HCT116 (cell line): ENCODE measurements around the gene MTM1. TPM values are rescaled to one million over a fixed set of nuclear protein-coding genes. Genes with fewer than 3 reads are reported as not detected.

Experiments used
- ATAC-seq: fragments of 200-7000 bp; cut with Tn5 transposase; 2 replicates; pipeline ENCODE4 v1.9.1; 2020; ENCODE audit warnings: mild to moderate bottlenecking, moderate library complexity
- BruUV-seq: library from RNA; stranded (reverse); fragments of 400-500 nt; replicated peaks from 2 replicates; lab custom pipeline; 2021; lab: Mats Ljungman, UMichigan
- CTCF ChIA-PET: fragments of 300-600 bp; sonication (Branson Sonifier 250); formaldehyde crosslinking; loops from one replicate; lab custom pipeline; 2021; ENCODE audit warnings: antibody characterized with exemption; lab: Charles Lee
- POLR2A ChIA-PET: fragments of 300-600, 350-600 bp; sonication (Branson Sonifier 250); formaldehyde crosslinking; loops from one replicate; lab custom pipeline; 2021; ENCODE audit warnings: antibody characterized with exemption; lab: Charles Lee
- RAD21 ChIA-PET, 2 experiments: fragments of 300-600 bp; sonication (Branson Sonifier 250); formaldehyde crosslinking; loops; one replicate each; lab custom pipeline; 2023; ENCODE audit warnings: low total read pairs in 2 of 2; ENCODE audit not compliant: uncharacterized antibody in 2 of 2, unreplicated experiment in 2 of 2, low non-redundant PET in 1 of 2; lab: Charles Lee
- DNase-seq: peaks from one replicate; pipeline ENCODE4 v3.0.0-alpha.2; 2010; ENCODE audit warnings: low read depth, low spot score
- H2AFZ ChIP-seq: fragments of 200-600 bp; shearing (Covaris generic), sonication (generic); 2 replicates; pipeline ENCODE4 v1.6.1; 2017; ENCODE audit warnings: low read depth, mixed run types, mixed read lengths, antibody characterized with exemption, low read length; ENCODE audit not compliant: poor library complexity, severe bottlenecking
- H3K27ac ChIP-seq: 2 replicates; pipeline ENCODE4 v1.5.1; 2012; ENCODE audit warnings: low read depth, low read length
- H3K27me3 ChIP-seq: fragments of 200-600 bp; sonication (generic); 2 replicates; pipeline ENCODE4 v1.6.1; 2016; ENCODE audit warnings: mixed run types, low read length, mixed read lengths; ENCODE audit not compliant: insufficient read depth
- H3K36me3 ChIP-seq, 2 experiments: fragments of 200-500 bp in 1 of 2; fragments of 200-600 bp in 1 of 2; sonication (Bioruptor generic) in 1 of 2; sonication (generic) in 1 of 2; 2 replicates each; pipeline versions ENCODE4 v1.5.1 to v1.6.1; 2014 to 2016; ENCODE audit warnings: low read length in 2 of 2, inconsistent platforms in 1 of 2, mixed read lengths in 1 of 2, mixed run types in 1 of 2; ENCODE audit not compliant: insufficient read depth in 2 of 2, control insufficient read depth in 1 of 2
- H3K4me1 ChIP-seq, 2 experiments: fragments of 200-600 bp in 1 of 2; sonication (generic) in 1 of 2; 2 replicates each; pipeline versions ENCODE4 v1.5.1 to v1.6.1; 2012 to 2017; ENCODE audit warnings: low read length in 2 of 2, inconsistent platforms in 1 of 2, mild to moderate bottlenecking in 1 of 2, mixed read lengths in 1 of 2, mixed run types in 1 of 2, moderate library complexity in 1 of 2; ENCODE audit not compliant: insufficient read depth in 2 of 2, control insufficient read depth in 1 of 2
- H3K4me2 ChIP-seq: fragments of 200-600 bp; sonication (generic); 2 replicates; pipeline ENCODE4 v1.6.1; 2017; ENCODE audit warnings: mixed run types, low read length, mixed read lengths
- H3K4me3 ChIP-seq, 2 experiments: fragments of 200-600 bp in 1 of 2; sonication (generic) in 1 of 2; replicated peaks in 1 of 2; 2 replicates each; pipeline ENCODE4 v1.5.1; 2011 to 2016; ENCODE audit warnings: low read length in 2 of 2, control low read depth in 1 of 2, low read depth in 1 of 2, mild to moderate bottlenecking in 1 of 2, mixed read lengths in 1 of 2, mixed run types in 1 of 2
- H3K79me2 ChIP-seq: fragments of 200-600 bp; sonication (generic); 2 replicates; pipeline ENCODE4 v1.6.1; 2017; ENCODE audit warnings: mild to moderate bottlenecking, mixed run types, low read length, moderate library complexity, mixed read lengths; ENCODE audit not compliant: insufficient read depth
- H3K9ac ChIP-seq: fragments of 200-600 bp; sonication (generic); 2 replicates; pipeline ENCODE4 v1.6.1; 2016; ENCODE audit warnings: low read length, mixed read lengths
- H3K9me2 ChIP-seq: fragments of 200-600 bp; sonication (generic), shearing (Covaris generic); 2 replicates; pipeline ENCODE4 v1.6.1; 2017; ENCODE audit warnings: mixed run types, mild to moderate bottlenecking, moderate library complexity; ENCODE audit not compliant: insufficient read depth
- H3K9me3 ChIP-seq, 2 experiments: fragments of 200-500 bp in 1 of 2; fragments of 200-600 bp in 1 of 2; sonication (Bioruptor generic) in 1 of 2; sonication (generic) in 1 of 2; 2 replicates each; pipeline ENCODE4 v1.6.1; 2014 to 2017; ENCODE audit warnings: low read length in 2 of 2, mixed read lengths in 2 of 2, inconsistent platforms in 1 of 2, low read depth in 1 of 2, mild to moderate bottlenecking in 1 of 2, mixed run types in 1 of 2, moderate library complexity in 1 of 2; ENCODE audit not compliant: control insufficient read depth in 1 of 2, insufficient read depth in 1 of 2
- H4K20me1 ChIP-seq: fragments of 200-600 bp; sonication (generic), shearing (Covaris generic); 2 replicates; pipeline ENCODE4 v1.6.1; 2017; ENCODE audit warnings: mixed run types, mild to moderate bottlenecking, moderate library complexity; ENCODE audit not compliant: insufficient read depth
- CBX3 ChIP-seq: IDR thresholded peaks from 2 replicates; pipeline ENCODE4 v1.6.1; 2012; ENCODE audit warnings: low read depth
- CTCF ChIP-seq, 3 experiments: fragments of 200-600 bp in 1 of 3; sonication (generic) in 1 of 3; IDR thresholded peaks in 2 of 3; conservative IDR thresholded peaks in 1 of 3; 2 replicates each; pipeline ENCODE4 v1.5.1; 2012 to 2017; ENCODE audit warnings: low read depth in 2 of 3, low read length in 2 of 3, antibody characterized with exemption in 1 of 3, borderline replicate concordance in 1 of 3, control low read depth in 1 of 3, mild to moderate bottlenecking in 1 of 3, mixed read lengths in 1 of 3, mixed run types in 1 of 3, moderate library complexity in 1 of 3; ENCODE audit not compliant: insufficient read depth in 1 of 3
- ELF1 ChIP-seq: IDR thresholded peaks from 2 replicates; pipeline ENCODE4 v1.6.1; 2012; ENCODE audit warnings: low read depth, borderline replicate concordance
- EZH2phosphoT487 ChIP-seq: fragments of 200-600 bp; IDR thresholded peaks from 2 replicates; pipeline ENCODE4 v1.6.1; 2018; ENCODE audit warnings: antibody characterized with exemption, borderline replicate concordance
- MAX ChIP-seq: IDR thresholded peaks from 2 replicates; pipeline ENCODE4 v1.6.1; 2012
- REST ChIP-seq: IDR thresholded peaks from 2 replicates; pipeline ENCODE4 v1.6.1; 2012; ENCODE audit warnings: low read depth
- SP1 ChIP-seq: IDR thresholded peaks from 2 replicates; pipeline ENCODE4 v1.6.1; 2012; ENCODE audit warnings: low read depth
- ZBTB33 ChIP-seq: IDR thresholded peaks from 2 replicates; pipeline ENCODE4 v1.6.1; 2011; ENCODE audit warnings: mild to moderate bottlenecking, low read length, moderate library complexity; ENCODE audit not compliant: insufficient replicate concordance; ENCODE audit errors: extremely low read depth
- ZFX ChIP-seq: fragments of 450-650 bp; IDR thresholded peaks from 2 replicates; pipeline ENCODE4 v1.6.1; 2017
- intact Hi-C: fragments of 100-400 bp; cut with micrococcal nuclease; formaldehyde crosslinking; loops from 2 replicates; pipeline ENCODE4 v1.10.0; 2022
- total RNA-seq: library from RNA; stranded (reverse); gene quantifications from one replicate; pipeline ENCODE4 v1.2.1, GENCODE V29; 2021; ENCODE audit not compliant: unreplicated experiment

MTM1 gene
- total RNA-seq, 1 experiment from 2014 or later: 6.5 TPM

- ChIA-PET RAD21 (no interaction called here), CTCF (no interaction called here), POLR2A (no interaction called here)
- H3K27me3 ChIP-seq: no peaks in the 10 kb centered on the region
- no peak overlapping the region for H2AFZ ChIP-seq
- H3K9me3 ChIP-seq: no peaks in the 10 kb centered on the region
- DNase-seq: no peak
- no peak overlapping the region for H3K4me2 ChIP-seq
- no peaks in the 10 kb centered on the region for H3K36me3 ChIP-seq
- no peak for TF ChIP-seq CTCF (IDR thresholded peaks at IDR 0.05 in 2 of 3, conservative IDR thresholded peaks at IDR 0.05 in 1 of 3; ENCODE audit: borderline replicate concordance in 1 of 3, insufficient read depth in 1 of 3, low read depth in 2 of 3, low read length in 2 of 3)
- ATAC-seq: no peak
- no peak overlapping the region for H3K9ac ChIP-seq
- H3K4me3 ChIP-seq: no peak overlapping the region
- H3K27ac ChIP-seq: no peak overlapping the region
- H3K4me1 ChIP-seq: no peaks in the 10 kb centered on the region
- no peaks in the 10 kb centered on the region for H3K79me2 ChIP-seq
- intact Hi-C loops: no loop called here
- H3K9me2 ChIP-seq: no peaks in the 10 kb centered on the region
- H4K20me1 ChIP-seq: no peaks in the 10 kb centered on the region
- BruUV-seq: no TSS peak
Observed at GRCh38 chrX:150610446-150610845, 42.0 kb downstream of the MTM1 start.

GRCh38 chrX:150615356-150615755 lies 46.9 kb downstream of the MTM1 start:
- no peak for TF ChIP-seq CBX3
- no peak for TF ChIP-seq EZH2phosphoT487
- TF ChIP-seq REST: no peak
- TF ChIP-seq SP1: no peak
- no peak for TF ChIP-seq MAX
- no peak for TF ChIP-seq ZBTB33
- TF ChIP-seq ZFX: no peak
- TF ChIP-seq ELF1: no peak
- Histone ChIP-seq H2AFZ (no peak overlapping the region), H3K9me3 (no peaks in the 10 kb centered on the region), H3K36me3 (no peaks in the 10 kb centered on the region), H3K27ac (no peak overlapping the region), H3K9me2 (no peaks in the 10 kb centered on the region), H3K4me1 (no peaks in the 10 kb centered on the region), H4K20me1 (no peaks in the 10 kb centered on the region), H3K9ac (no peak overlapping the region), H3K4me2 (no peak overlapping the region), H3K27me3 (no peaks in the 10 kb centered on the region), H3K4me3 (no peak overlapping the region), H3K79me2 (no peaks in the 10 kb centered on the region)
- intact Hi-C loops: no loop called here
- ChIA-PET RAD21 (no interaction called here), POLR2A (no interaction called here), CTCF (no interaction called here)
- ATAC-seq: no peak
- no TSS peak for BruUV-seq
- no peak for DNase-seq
